Glutamatergic neuron (in vitro differentiated cells): ENCODE results near the gene CSTA. TPM values are rescaled to one million over a fixed set of nuclear protein-coding genes. Genes with fewer than 3 reads are reported as not detected.

Experiments
- DNase-seq: peaks from one replicate; pipeline ENCODE4 v3.0.0; 2022
- H3K27ac Mint-ChIP-seq: one replicate; pipeline ENCODE4 v1.8.0; 2020; ENCODE audit warnings: mild to moderate bottlenecking, mixed read lengths, inconsistent platforms; ENCODE audit not compliant: unreplicated experiment
- H3K27me3 Mint-ChIP-seq: one replicate; pipeline ENCODE4 v1.8.0; 2020; ENCODE audit warnings: mild to moderate bottlenecking, moderate library complexity, mixed read lengths, inconsistent platforms; ENCODE audit not compliant: unreplicated experiment
- H3K36me3 Mint-ChIP-seq: one replicate; pipeline ENCODE4 v1.8.0; 2020; ENCODE audit warnings: mild to moderate bottlenecking, mixed read lengths, inconsistent platforms; ENCODE audit not compliant: unreplicated experiment
- H3K4me1 Mint-ChIP-seq: one replicate; pipeline ENCODE4 v1.8.0; 2020; ENCODE audit warnings: mild to moderate bottlenecking, low read depth, mixed read lengths, inconsistent platforms; ENCODE audit not compliant: unreplicated experiment
- H3K4me3 Mint-ChIP-seq: one replicate; pipeline ENCODE4 v1.8.0; 2020; ENCODE audit warnings: mild to moderate bottlenecking, mixed read lengths, inconsistent platforms; ENCODE audit not compliant: unreplicated experiment
- H3K9me3 Mint-ChIP-seq: one replicate; pipeline ENCODE4 v1.8.0; 2020; ENCODE audit warnings: mild to moderate bottlenecking, moderate library complexity, mixed read lengths, inconsistent platforms; ENCODE audit not compliant: unreplicated experiment
- total RNA-seq: library from RNA; stranded (reverse); fragmentation: NEBNext Ultra II Directional; extraction: Animal tissue kit (Norgen Biotek cat#: 25700); gene quantifications from one replicate; pipeline ENCODE4 v1.2.1, GENCODE V29; 2021; ENCODE audit not compliant: unreplicated experiment
- TF ChIP-seq, protein P1 (sequence below): fragments of 200-600 bp; sonication (generic); IDR thresholded peaks from one replicate; pipeline ENCODE4 v1.5.0; 2021; ENCODE audit not compliant: partially characterized antibody, unreplicated experiment

The CSTA gene
- total RNA-seq, 1 donor from 2014 or later: not detected

DNA sequence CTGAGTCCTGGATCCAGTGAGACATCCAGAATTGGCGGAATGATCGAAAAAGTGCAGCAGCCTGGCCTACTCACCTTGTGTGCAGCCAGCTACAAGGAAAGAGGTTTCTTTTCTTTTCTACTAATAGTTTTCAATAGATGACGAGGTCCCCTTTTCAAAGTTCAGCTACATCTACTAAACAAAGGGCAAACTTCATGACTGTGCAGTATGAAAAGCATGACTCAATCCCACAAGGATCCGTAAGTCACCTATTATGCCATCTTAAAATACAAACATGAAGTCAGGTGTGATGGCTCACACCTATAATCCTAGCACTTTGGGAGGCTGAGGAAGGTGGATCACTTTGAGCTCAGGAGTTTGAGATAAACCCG lies 41.3 kb downstream of the CSTA start:
- no peak overlapping the region for H3K4me3 Mint-ChIP-seq
- H3K27ac Mint-ChIP-seq: no peak overlapping the region
- no peaks in the 10 kb centered on the region for H3K36me3 Mint-ChIP-seq
- no peak for DNase-seq
- no peaks in the 10 kb centered on the region for H3K9me3 Mint-ChIP-seq
- no peaks in the 10 kb centered on the region for H3K4me1 Mint-ChIP-seq
- no peaks in the 10 kb centered on the region for H3K27me3 Mint-ChIP-seq
- TF ChIP-seq, protein P1, sequence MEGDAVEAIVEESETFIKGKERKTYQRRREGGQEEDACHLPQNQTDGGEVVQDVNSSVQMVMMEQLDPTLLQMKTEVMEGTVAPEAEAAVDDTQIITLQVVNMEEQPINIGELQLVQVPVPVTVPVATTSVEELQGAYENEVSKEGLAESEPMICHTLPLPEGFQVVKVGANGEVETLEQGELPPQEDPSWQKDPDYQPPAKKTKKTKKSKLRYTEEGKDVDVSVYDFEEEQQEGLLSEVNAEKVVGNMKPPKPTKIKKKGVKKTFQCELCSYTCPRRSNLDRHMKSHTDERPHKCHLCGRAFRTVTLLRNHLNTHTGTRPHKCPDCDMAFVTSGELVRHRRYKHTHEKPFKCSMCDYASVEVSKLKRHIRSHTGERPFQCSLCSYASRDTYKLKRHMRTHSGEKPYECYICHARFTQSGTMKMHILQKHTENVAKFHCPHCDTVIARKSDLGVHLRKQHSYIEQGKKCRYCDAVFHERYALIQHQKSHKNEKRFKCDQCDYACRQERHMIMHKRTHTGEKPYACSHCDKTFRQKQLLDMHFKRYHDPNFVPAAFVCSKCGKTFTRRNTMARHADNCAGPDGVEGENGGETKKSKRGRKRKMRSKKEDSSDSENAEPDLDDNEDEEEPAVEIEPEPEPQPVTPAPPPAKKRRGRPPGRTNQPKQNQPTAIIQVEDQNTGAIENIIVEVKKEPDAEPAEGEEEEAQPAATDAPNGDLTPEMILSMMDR: no peak

DNA sequence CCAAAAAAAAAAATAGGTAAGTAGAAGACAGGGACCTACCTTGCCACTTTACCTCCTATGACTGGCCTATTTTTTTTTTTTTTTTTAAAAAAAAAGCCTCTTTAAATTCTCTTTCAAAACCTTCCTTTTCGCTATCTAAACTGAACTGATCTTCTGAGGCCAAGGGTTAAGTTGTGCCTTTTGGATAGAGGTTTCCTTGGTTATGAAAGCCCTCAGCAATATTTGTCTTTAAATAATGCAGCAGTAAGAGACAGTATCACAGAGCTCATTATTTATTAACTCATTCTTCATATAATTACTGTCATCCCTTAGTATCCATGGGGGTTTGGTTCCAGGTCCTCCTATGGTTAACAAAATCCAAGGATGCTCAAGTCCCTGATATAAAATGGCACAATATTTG lies 49.0 kb downstream of the CSTA start:
- no peaks in the 10 kb centered on the region for H3K9me3 Mint-ChIP-seq
- TF ChIP-seq, protein P1: no peak
- no peaks in the 10 kb centered on the region for H3K36me3 Mint-ChIP-seq
- H3K27me3 Mint-ChIP-seq: no peaks in the 10 kb centered on the region
- DNase-seq: no peak
- no peak overlapping the region for H3K27ac Mint-ChIP-seq
- no peaks in the 10 kb centered on the region for H3K4me1 Mint-ChIP-seq
- H3K4me3 Mint-ChIP-seq: no peak overlapping the region

DNA sequence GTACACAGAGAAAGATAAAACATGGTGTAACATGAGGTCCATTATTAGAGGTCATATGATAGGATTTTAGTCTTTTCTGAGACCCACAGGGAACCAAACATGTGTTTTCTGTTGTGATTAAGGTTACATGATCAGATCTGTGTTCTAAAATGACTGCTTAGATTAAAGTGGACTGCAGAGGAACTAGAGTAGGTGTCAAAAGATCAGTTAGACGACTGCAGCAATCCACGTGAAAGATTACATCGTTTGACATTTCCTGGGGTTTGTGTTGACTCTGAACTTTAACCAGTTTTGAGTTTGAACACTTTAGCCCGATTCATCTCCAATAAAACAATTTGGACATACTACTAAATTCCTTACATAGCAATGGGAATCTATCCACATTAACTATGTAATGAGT lies 52.9 kb downstream of the CSTA start:
- TF ChIP-seq, protein P1: no peak
- H3K27me3 Mint-ChIP-seq: no peaks in the 10 kb centered on the region
- H3K9me3 Mint-ChIP-seq: no peaks in the 10 kb centered on the region
- no peak for DNase-seq
- no peak overlapping the region for H3K4me3 Mint-ChIP-seq
- H3K36me3 Mint-ChIP-seq: no peaks in the 10 kb centered on the region
- H3K4me1 Mint-ChIP-seq: peaks cover 7% of the 10 kb centered on the region
- no peak overlapping the region for H3K27ac Mint-ChIP-seq

DNA sequence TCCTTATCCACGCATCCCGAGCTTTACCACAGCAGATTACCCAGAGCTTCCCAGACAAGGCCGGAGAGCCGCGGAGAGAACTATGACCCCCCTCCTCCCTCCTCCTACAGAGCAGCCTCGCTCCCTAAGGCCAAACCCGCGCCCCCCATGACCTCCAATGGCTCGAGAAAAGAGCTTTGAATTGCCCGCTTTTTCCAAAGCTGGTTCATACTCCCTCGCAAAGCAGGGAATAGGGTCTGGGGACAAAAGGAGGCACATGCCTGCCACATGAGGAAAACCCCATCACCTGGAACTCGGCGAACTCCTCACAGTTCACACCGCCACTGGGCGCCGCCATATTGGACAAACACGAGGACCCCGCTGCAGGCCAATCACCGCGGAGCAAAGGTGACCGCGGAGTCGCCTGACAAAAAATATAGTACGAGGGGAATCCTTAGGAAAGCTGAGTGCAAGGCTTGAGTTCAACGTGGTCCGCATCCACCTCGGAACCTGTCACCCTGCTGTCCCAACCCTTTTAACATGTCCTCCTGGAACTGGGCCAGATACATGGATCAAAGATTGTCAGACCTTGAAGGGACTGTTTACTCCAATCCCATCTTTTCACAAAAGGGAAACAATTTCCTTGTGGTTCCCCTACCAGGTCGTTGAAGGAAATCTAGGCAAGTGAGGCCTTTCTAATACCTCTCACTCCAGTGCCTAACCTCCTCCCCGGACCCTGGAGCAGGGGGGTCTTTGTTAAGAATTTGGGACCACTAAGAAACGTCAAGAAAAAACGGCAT lies 58.0 kb downstream of the CSTA start, which contains the start of gene MIX23:
Gene MIX23, minus strand, starts transcription at position 344 of the 779 bp plus-strand sequence. Its CDS starts 7 bp downstream, at position 337.
- H3K27me3 Mint-ChIP-seq: no peaks in the 10 kb centered on the region
- no peaks in the 10 kb centered on the region for H3K36me3 Mint-ChIP-seq
- peak; percentile 92 for DNase-seq
- peak within 1 kb of the TSS; percentile 96 for H3K27ac Mint-ChIP-seq
- TF ChIP-seq, protein P1: no peak
- peak within 1 kb of the TSS; percentile 86 for H3K4me3 Mint-ChIP-seq
- H3K9me3 Mint-ChIP-seq: no peaks in the 10 kb centered on the region
- peaks cover 13% of the 10 kb centered on the region for H3K4me1 Mint-ChIP-seq
